HEK293 (cell line): ENCODE results near the gene IL17D.

Experiments
- CTCF ChIA-PET: fragments of 350-600 bp; formaldehyde crosslinking; extraction: SDS; loops from one replicate; lab custom pipeline; 2021; ENCODE audit warnings: antibody characterized with exemption; lab: Yijun Ruan, JAX
- POLR2A ChIA-PET: fragments of 300-600 bp; formaldehyde crosslinking; extraction: SDS; loops from one replicate; lab custom pipeline; 2020; ENCODE audit warnings: antibody characterized with exemption, inconsistent platforms; lab: Yijun Ruan, JAX
- H3K27ac ChIP-seq: fragments of 200-500 bp; sonication (Bioruptor generic); 2 replicates; pipeline ENCODE4 v1.5.1; 2014; ENCODE audit warnings: low read depth, low read length, control low read depth, inconsistent platforms; ENCODE audit errors: extremely low read depth
- H3K36me3 ChIP-seq, 2 experiments: fragments of 200-500 bp in 1 of 2; sonication (Bioruptor generic) in 1 of 2; 1 replicate in 1 of 2; 2 replicates in 1 of 2; pipeline ENCODE4 v1.5.1; 2014 to 2017; ENCODE audit warnings: inconsistent platforms in 2 of 2, low read length in 2 of 2; ENCODE audit not compliant: control insufficient read depth in 2 of 2, insufficient read depth in 1 of 2
- H3K4me1 ChIP-seq: fragments of 200-500 bp; sonication (Bioruptor generic); 2 replicates; pipeline ENCODE4 v1.5.1; 2014; ENCODE audit warnings: mild to moderate bottlenecking, low read length, inconsistent platforms; ENCODE audit not compliant: control insufficient read depth, insufficient read depth
- H3K4me3 ChIP-seq: 2 replicates; pipeline ENCODE4 v1.5.1; 2011; ENCODE audit warnings: low read depth, mild to moderate bottlenecking, control low read depth, low read length, moderate library complexity
- H3K9me3 ChIP-seq: fragments of 200-500 bp; sonication (Bioruptor generic); 2 replicates; pipeline ENCODE4 v1.5.1; 2014; ENCODE audit warnings: low read depth, low read length, inconsistent platforms; ENCODE audit not compliant: control insufficient read depth, insufficient read depth
- BCL6B ChIP-seq: fragments of 450-650 bp; formaldehyde crosslinking; IDR thresholded peaks from 2 replicates; pipeline ENCODE4 v1.5.1; 2017; ENCODE audit warnings: missing biosample characterization, missing genetic modification characterization
- CTCF ChIP-seq: fragments of 450-650 bp; formaldehyde crosslinking; IDR thresholded peaks from 2 replicates; pipeline ENCODE4 v1.5.1; 2016; ENCODE audit warnings: missing biosample characterization, missing genetic modification characterization
- GLI4 ChIP-seq: fragments of 450-650 bp; formaldehyde crosslinking; IDR thresholded peaks from 2 replicates; pipeline ENCODE4 v1.5.1; 2016; ENCODE audit warnings: missing biosample characterization, missing genetic modification characterization
- GLIS2 ChIP-seq: fragments of 450-650 bp; formaldehyde crosslinking; IDR thresholded peaks from 2 replicates; pipeline ENCODE4 v1.5.1; 2016; ENCODE audit warnings: missing biosample characterization, missing genetic modification characterization
- HIC1 ChIP-seq: fragments of 450-650 bp; formaldehyde crosslinking; IDR thresholded peaks from 2 replicates; pipeline ENCODE4 v1.5.1; 2016; ENCODE audit warnings: missing biosample characterization, missing genetic modification characterization
- PBX3 ChIP-seq: sonication (generic); formaldehyde crosslinking; IDR thresholded peaks from 2 replicates; pipeline ENCODE4 v1.8.1; 2022; ENCODE audit warnings: mild to moderate bottlenecking, moderate library complexity, missing genetic modification reagents
- REPIN1 ChIP-seq: fragments of 450-650 bp; formaldehyde crosslinking; IDR thresholded peaks from 2 replicates; pipeline ENCODE4 v1.5.1; 2017; ENCODE audit warnings: missing biosample characterization, missing genetic modification characterization, low read depth
- ZBTB17 ChIP-seq: fragments of 450-650 bp; formaldehyde crosslinking; IDR thresholded peaks from 2 replicates; pipeline ENCODE4 v1.5.1; 2016; ENCODE audit warnings: missing biosample characterization, missing genetic modification characterization
- ZNF140 ChIP-seq: fragments of 450-650 bp; formaldehyde crosslinking; IDR thresholded peaks from 2 replicates; pipeline ENCODE4 v1.5.1; 2016; ENCODE audit warnings: missing biosample characterization, missing genetic modification characterization
- ZNF19 ChIP-seq: fragments of 450-650 bp; formaldehyde crosslinking; IDR thresholded peaks from 2 replicates; pipeline ENCODE4; 2016; ENCODE audit warnings: missing biosample characterization, missing genetic modification characterization, low read depth
- ZNF211 ChIP-seq: fragments of 450-650 bp; formaldehyde crosslinking; IDR thresholded peaks from 2 replicates; pipeline ENCODE4 v1.5.1; 2016; ENCODE audit warnings: low read depth, missing biosample characterization, missing genetic modification characterization
- ZNF266 ChIP-seq: fragments of 450-650 bp; formaldehyde crosslinking; IDR thresholded peaks from 2 replicates; pipeline ENCODE4 v1.5.1; 2016; ENCODE audit warnings: missing biosample characterization, missing genetic modification characterization, low read depth
- ZNF473 ChIP-seq: fragments of 450-650 bp; formaldehyde crosslinking; IDR thresholded peaks from 2 replicates; pipeline ENCODE4 v1.5.1; 2017; ENCODE audit warnings: missing biosample characterization, missing genetic modification characterization
- ZNF501 ChIP-seq: fragments of 450-650 bp; formaldehyde crosslinking; IDR thresholded peaks from 2 replicates; pipeline ENCODE4 v1.5.1; 2016; ENCODE audit warnings: missing biosample characterization, missing genetic modification characterization
- ZNF555 ChIP-seq: fragments of 450-650 bp; formaldehyde crosslinking; conservative IDR thresholded peaks from 2 replicates; pipeline ENCODE4 v1.5.1; 2017; ENCODE audit warnings: missing biosample characterization, mild to moderate bottlenecking, missing genetic modification characterization, inconsistent platforms
- ZNF558 ChIP-seq: fragments of 450-650 bp; formaldehyde crosslinking; IDR thresholded peaks from 2 replicates; pipeline ENCODE4 v1.5.1; 2016; ENCODE audit warnings: missing biosample characterization, missing genetic modification characterization
- ZNF560 ChIP-seq: fragments of 450-650 bp; formaldehyde crosslinking; IDR thresholded peaks from 2 replicates; pipeline ENCODE4 v1.5.1; 2017; ENCODE audit warnings: missing biosample characterization, missing genetic modification characterization, borderline replicate concordance
- ZNF654 ChIP-seq: fragments of 450-650 bp; formaldehyde crosslinking; IDR thresholded peaks from 2 replicates; pipeline ENCODE4 v1.5.1; 2016; ENCODE audit warnings: low read depth, missing biosample characterization, missing genetic modification characterization
- ZNF747 ChIP-seq: fragments of 450-650 bp; formaldehyde crosslinking; IDR thresholded peaks from 2 replicates; pipeline ENCODE4 v1.5.1; 2016; ENCODE audit warnings: missing biosample characterization, missing genetic modification characterization
- ZNF785 ChIP-seq: fragments of 450-650 bp; formaldehyde crosslinking; IDR thresholded peaks from 2 replicates; pipeline ENCODE4 v1.5.1; 2016; ENCODE audit warnings: missing biosample characterization, missing genetic modification characterization
- ZSCAN18 ChIP-seq: fragments of 450-650 bp; formaldehyde crosslinking; IDR thresholded peaks from 2 replicates; pipeline ENCODE4 v1.5.1; 2016; ENCODE audit warnings: missing biosample characterization, missing genetic modification characterization
- ZSCAN23 ChIP-seq: fragments of 450-650 bp; formaldehyde crosslinking; IDR thresholded peaks from 2 replicates; pipeline ENCODE4 v1.5.1; 2016; ENCODE audit warnings: missing biosample characterization, missing genetic modification characterization
- ZSCAN5A ChIP-seq: fragments of 450-650 bp; formaldehyde crosslinking; IDR thresholded peaks from 2 replicates; pipeline ENCODE4 v1.5.1; 2016; ENCODE audit warnings: missing biosample characterization, missing genetic modification characterization

IL17D gene

GRCh38 chr13:20669162-20669561 is 34.3 kb upstream of the IL17D start (continued):
- TF ChIP-seq CTCF (tag by site-specific recombination) (no peak), ZNF558 (tag by site-specific recombination) (no peak), GLIS2 (tag by site-specific recombination) (no peak), ZNF211 (tag by site-specific recombination) (no peak), ZNF140 (tag by site-specific recombination) (no peak), ZNF747 (tag by site-specific recombination) (no peak), ZNF555 (tag by site-specific recombination) (no peak)

- ChIA-PET POLR2A (no interaction called here), CTCF (interaction anchor here (0.5 to 0.6 kb wide), 2 partner anchors 228 to 439 kb away, joined by 3 to 5 read pairs; no protein-coding TSS in a partner anchor)
- H3K4me3 ChIP-seq = no peak overlapping the region
- H3K4me1 ChIP-seq = no peaks in the 10 kb centered on the region
- H3K36me3 ChIP-seq = peaks cover 0 to 5% of the 10 kb centered on the region in 2 experiments; a peak in 1 of 3 replicates
- no peak overlapping the region for H3K27ac ChIP-seq
- TF ChIP-seq BCL6B (no peak), ZNF555 (tag by site-specific recombination) (no peak), ZNF501 (tag by site-specific recombination) (no peak), ZNF266 (tag by site-specific recombination) (no peak), ZSCAN18 (tag by site-specific recombination) (no peak), ZBTB17 (tag by site-specific recombination) (no peak), PBX3 (CRISPR knock-in tag) (no peak), ZSCAN23 (no peak), ZNF560 (tag by site-specific recombination) (no peak), ZNF785 (tag by site-specific recombination) (no peak)
- no peaks in the 10 kb centered on the region for H3K9me3 ChIP-seq
These were observed 31.7 kb upstream of the IL17D start for GRCh38 chr13:20671789-20672188.

- no peaks in the 10 kb centered on the region for H3K4me1 ChIP-seq
- CTCF ChIA-PET = interaction anchor here (0.6 kb wide), 1 partner anchor 37 kb away, joined by 5 read pairs; no protein-coding TSS in a partner anchor
- POLR2A ChIA-PET = no interaction called here
These were observed 30.7 kb upstream of the IL17D start for GRCh38 chr13:20672772-20673171.

More at GRCh38 chr13:20672772-20673171, 30.7 kb upstream of the IL17D start:
- Histone ChIP-seq H3K27ac (no peak overlapping the region), H3K4me3 (no peak overlapping the region), H3K36me3 (peaks cover 0 to 5% of the 10 kb centered on the region in 2 experiments; a peak in 1 of 3 replicates), H3K9me3 (no peaks in the 10 kb centered on the region)
- TF ChIP-seq ZNF19 (tag by site-specific recombination) (no peak), ZSCAN5A (no peak), REPIN1 (tag by site-specific recombination) (no peak), GLI4 (tag by site-specific recombination) (no peak), HIC1 (tag by site-specific recombination) (no peak), ZNF654 (no peak), ZNF473 (tag by site-specific recombination) (no peak)
